Thyroid gland (tissue), 4 donors: Measurements from ENCODE around the gene IFITM10.

Source experiments
- POLR2A ChIP-seq, 2 donors: fragments of 450-650 bp; IDR thresholded peaks; one replicate each; pipeline ENCODE4 v1.6.1; 2017; ENCODE audit warnings: antibody characterized with exemption in 2 of 2, mild to moderate bottlenecking in 2 of 2, moderate library complexity in 1 of 2
- TF ChIP-seq, protein P1 (sequence below), 6 experiments: fragments of 200-600 bp in 3 of 6; fragments of 450-650 bp in 3 of 6; sonication (generic) in 3 of 6; IDR thresholded peaks; one replicate each; pipeline ENCODE4 v1.5.1; 2016 to 2019; ENCODE audit warnings: antibody characterized with exemption in 6 of 6, mild to moderate bottlenecking in 2 of 6, inconsistent platforms in 1 of 6, moderate library complexity in 1 of 6

DNA sequence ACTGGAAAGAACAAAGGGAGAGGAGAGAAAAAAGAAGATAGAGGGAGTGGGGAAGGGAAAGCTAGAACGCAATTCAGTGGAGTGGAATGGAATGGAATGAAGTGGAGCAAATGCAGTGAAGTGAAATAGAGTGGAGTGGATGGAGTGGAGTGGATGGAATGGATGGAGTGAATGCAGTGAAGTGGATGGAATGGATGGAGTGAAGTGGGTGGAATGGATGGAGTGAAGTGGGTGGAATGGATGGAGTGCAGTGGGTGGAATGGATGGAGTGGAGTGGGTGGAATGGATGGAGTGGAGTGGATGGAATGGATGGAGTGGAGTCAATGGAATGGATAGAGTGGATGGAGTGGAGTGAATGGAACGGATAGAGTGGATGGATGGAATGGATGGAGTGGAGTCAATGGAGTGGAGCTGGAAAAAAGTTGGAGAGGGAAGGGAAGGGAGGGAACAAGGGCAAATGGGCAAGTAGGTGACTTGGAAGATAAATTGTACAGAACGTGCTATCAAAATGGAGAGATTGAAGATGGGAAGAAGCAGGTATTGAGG lies 13.9 kb downstream of the IFITM10 start:
- TF ChIP-seq, protein P1, sequence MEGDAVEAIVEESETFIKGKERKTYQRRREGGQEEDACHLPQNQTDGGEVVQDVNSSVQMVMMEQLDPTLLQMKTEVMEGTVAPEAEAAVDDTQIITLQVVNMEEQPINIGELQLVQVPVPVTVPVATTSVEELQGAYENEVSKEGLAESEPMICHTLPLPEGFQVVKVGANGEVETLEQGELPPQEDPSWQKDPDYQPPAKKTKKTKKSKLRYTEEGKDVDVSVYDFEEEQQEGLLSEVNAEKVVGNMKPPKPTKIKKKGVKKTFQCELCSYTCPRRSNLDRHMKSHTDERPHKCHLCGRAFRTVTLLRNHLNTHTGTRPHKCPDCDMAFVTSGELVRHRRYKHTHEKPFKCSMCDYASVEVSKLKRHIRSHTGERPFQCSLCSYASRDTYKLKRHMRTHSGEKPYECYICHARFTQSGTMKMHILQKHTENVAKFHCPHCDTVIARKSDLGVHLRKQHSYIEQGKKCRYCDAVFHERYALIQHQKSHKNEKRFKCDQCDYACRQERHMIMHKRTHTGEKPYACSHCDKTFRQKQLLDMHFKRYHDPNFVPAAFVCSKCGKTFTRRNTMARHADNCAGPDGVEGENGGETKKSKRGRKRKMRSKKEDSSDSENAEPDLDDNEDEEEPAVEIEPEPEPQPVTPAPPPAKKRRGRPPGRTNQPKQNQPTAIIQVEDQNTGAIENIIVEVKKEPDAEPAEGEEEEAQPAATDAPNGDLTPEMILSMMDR (IDR thresholded peaks at IDR 0.05) = no peak
- TF ChIP-seq POLR2A (IDR thresholded peaks at IDR 0.05) = no peak
